ENCODE measurements around the gene GALNT13. TPM values are rescaled to one million over a fixed set of nuclear protein-coding genes. Genes with fewer than 3 reads are reported as not detected.

The GALNT13 gene
- polyA plus RNA-seq, 3 donors, result 1.4 to 2.0 (median 1.5) TPM

DNA sequence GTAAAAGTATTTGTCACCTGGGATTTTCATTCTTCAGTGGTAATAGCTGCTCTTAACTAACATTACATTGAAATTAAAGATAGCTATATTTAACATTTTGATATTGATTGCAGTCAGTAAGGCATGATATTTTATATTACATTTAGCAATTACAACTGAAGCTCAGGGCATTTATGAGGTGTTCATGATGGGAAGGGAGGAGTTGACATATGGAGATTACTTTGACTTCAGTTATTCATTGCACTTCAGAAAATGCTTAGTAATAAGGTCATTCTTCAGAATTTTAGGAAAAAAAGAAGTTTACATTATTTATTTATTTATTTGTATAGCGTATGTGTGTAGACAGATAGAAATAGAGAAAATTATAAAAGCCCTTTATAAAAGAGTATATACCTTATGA, 352.0 kb downstream of the GALNT13 start:
- no peak for DNase-seq

- DNase-seq, result no peak
Measured at GRCh38 chr2:154226931-154227330, 355.2 kb downstream of the GALNT13 start.

DNA sequence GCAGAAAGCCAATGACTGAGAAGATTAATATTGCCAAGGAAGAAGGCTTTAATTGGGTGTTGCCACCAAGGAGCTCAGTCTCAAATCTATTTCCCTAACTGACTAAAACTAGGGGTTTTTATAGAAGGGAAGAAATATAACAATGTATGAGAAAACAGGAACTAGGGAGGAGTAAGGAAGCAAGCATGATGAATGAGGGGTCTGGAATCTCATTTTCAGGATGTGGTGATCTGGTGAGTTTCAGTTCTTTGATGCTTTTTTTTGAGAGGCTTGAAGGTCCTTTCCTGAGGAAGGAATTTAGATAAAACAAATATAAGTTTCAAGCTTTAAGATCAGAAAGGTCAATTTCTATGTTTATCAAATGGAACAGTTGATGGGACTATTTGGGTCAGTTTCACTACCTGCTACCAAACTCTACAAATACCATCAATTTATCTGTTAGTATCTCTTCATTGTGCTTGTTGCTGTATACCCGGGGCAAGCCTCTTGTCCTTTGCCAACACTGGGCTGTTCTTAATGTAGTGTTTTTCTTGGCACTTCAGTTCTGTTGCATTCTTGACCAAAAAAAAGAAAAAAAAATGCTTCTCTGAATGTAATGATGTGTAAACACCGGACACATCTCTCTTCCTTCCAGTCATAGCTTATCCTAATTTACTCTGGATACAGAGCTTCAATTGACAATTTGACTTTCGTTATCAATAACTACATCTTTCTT, 357.0 kb downstream of the GALNT13 start:
- no peak for DNase-seq

GRCh38 chr2:154229966-154230365, 358.2 kb downstream of the GALNT13 start:
- DNase-seq, result no peak

DNA sequence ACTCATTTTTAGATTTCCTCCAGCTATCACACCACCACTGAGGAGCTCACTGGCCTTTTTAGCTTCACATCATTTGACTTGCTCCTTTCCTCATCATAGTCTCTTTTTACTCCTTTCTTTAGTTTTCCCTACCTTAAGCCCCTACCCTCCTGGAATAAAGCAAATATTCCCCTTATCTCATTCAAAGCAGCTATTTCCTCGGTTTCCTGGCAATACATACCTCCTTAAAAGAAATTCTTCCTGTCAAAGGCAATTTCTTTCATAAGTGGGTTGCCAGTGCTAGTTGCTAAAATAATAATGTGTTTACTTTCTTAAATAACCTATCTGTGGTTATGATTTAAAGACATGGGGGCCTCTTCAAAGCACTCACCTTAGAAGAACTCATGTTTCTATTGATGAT, 359.3 kb downstream of the GALNT13 start:
- DNase-seq, result no peak

- DNase-seq, result no peak
Measured at GRCh38 chr2:154233231-154233630, 361.5 kb downstream of the GALNT13 start.

DNA sequence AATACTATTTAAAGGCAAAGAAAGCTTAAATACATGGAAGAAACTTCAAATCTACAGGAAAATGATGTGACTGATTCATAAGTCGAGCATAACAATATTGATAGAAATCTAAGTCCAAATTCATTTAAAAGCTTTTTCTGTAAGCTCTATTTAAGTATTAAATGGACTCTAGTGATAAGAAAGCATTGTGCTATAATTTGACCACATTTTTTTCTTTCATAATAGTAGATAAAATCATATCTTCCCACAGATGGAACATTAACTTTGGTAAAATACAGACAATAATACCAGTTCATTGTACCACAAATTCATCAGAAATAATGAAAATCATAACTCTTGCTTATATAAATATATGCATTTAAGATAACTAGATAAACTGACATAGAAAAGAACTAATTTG, 366.5 kb downstream of the GALNT13 start:
- DNase-seq, result no peak

- DNase-seq, result no peak
Measured at GRCh38 chr2:154240316-154240715, 368.6 kb downstream of the GALNT13 start.

GRCh38 chr2:154240921-154241379, 369.2 kb downstream of the GALNT13 start:
- DNase-seq, result no peak

DNA sequence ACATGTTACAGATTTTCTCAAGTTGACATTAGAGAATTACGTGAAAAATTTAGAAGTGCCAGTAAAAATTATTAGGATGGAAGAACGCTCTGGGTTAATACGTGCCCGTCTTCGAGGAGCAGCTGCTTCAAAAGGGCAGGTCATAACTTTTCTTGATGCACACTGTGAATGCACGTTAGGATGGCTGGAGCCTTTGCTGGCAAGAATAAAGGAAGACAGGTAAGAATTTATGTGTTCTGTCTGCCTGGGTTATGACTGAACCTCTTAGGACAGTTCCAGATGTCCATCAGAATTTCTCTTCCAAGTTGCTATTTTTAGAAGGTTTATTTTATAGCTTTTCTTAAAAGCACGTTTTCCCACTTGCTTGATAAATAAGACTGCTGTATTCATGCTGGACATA, 371.0 kb downstream of the GALNT13 start:
- no peak for DNase-seq

- no peak for DNase-seq
Measured at GRCh38 chr2:154243685-154244084, 372.0 kb downstream of the GALNT13 start.

DNA sequence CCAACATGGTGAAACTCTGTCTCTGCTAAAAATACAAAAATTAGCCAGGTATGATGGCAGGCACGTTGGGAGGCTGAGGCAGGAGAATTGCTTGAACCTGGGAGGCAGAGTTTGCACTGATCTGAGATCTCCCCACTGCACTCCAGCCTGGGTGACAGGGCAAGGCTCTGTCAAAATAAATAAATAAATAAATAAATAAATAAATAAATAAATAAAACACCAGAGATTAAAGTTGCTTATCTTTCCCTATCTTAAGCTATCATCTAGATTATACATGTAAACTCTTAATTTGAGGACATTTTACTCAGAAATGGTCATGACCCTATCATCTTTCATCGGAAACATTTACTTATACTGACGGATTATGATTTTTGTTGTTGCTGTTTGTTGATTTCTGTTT, 373.2 kb downstream of the GALNT13 start:
- DNase-seq, result no peak

GRCh38 chr2:154247503-154247902, 375.8 kb downstream of the GALNT13 start:
- DNase-seq, result no peak

- no peak for DNase-seq
Measured at GRCh38 chr2:154256136-154256535, 384.4 kb downstream of the GALNT13 start.

DNA sequence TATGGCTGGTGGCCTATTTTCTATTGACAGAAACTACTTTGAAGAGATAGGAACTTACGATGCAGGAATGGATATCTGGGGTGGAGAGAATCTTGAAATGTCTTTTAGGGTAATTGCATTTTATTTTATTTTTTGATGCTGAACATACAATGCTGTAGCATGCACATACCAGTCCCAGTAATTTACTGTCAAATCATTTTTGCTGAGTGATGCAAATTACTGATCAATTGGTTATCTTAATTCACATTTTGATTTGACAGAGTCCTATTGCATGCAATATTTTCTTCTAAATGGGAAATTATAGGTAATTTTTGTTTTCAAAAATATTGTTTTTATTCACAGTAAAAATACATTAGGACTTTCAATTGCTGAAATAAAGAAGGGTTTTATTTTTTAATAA, 387.3 kb downstream of the GALNT13 start:
- no peak for DNase-seq

- DNase-seq, result no peak
Measured at GRCh38 chr2:154261473-154262027, 389.8 kb downstream of the GALNT13 start.

- no peak for DNase-seq
Measured at GRCh38 chr2:154263206-154263605, 391.5 kb downstream of the GALNT13 start.

DNA sequence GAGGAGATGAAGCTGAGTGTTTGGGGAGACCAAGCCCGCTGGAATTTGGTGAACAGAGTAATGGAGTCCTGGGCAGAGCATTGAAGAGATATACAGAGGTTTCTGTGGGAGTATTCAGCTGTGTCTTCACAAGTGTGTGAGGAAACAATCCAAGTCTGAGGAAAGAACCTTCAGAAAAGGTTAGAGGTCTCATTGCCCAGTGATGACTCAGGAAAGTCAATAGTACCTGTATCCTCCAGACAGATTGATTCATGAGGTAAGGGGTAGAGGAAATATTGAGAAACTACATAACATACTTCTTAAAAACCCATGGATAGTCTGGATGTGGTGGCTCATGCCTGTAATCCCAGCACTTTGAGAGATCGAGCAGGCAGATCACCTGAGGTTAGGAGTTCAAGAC, 392.3 kb downstream of the GALNT13 start:
- DNase-seq, result no peak

- DNase-seq, result no peak
Measured at GRCh38 chr2:154267983-154268382, 396.3 kb downstream of the GALNT13 start.

DNA sequence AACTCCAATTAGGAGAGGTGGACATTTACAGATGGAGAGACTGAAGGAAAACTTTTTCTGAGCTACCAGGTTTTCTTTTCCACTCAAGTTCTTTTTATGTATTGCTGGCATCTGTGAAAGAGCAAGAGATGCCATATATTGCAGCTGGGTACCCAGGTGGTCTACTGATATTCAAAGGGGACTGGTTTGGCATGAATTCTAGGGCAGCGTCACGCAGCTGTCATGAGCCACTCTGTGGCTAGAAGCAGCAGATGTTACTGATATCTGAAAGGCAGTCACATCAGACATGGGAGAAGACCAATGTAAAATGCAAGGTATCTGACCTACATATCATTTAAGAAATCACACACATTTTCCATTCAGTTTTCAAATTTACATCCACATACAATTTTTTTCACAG, 408.8 kb downstream of the GALNT13 start:
- no peak for DNase-seq

DNA sequence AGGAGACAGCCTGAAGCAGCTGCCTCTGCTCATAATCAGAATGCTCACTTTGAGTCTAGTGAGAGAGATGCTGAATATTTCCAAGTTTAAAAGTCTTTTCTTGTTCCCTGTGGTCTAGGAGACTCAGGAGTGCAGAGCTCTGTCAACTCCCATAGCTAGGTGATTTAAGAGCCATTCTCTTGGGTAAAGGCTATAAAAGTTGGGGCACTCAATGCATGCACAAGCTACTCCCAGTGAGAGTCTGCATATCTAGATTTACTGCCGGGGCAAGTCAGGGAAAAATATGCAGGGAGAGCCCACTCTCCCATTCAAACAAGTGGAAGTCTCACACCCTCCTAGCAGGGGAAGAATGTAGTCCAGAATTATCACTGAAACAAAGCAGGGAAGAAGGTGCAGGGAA, 418.1 kb downstream of the GALNT13 start:
- no peak for DNase-seq

- DNase-seq, result no peak
Measured at GRCh38 chr2:154291511-154291910, 419.8 kb downstream of the GALNT13 start.

- DNase-seq, result no peak
Measured at GRCh38 chr2:154291927-154292326, 420.2 kb downstream of the GALNT13 start.

GRCh38 chr2:154293864-154294263, 422.1 kb downstream of the GALNT13 start:
- DNase-seq, result no peak

Data from renal pelvis (tissue), 4 donors.